Heart left ventricle (tissue), 13 donors: ENCODE results near the gene CC2D1A.

Experiments used
- POLR2A ChIP-seq, 2 donors: fragments of 450-650 bp; IDR thresholded peaks; one replicate each; pipeline ENCODE4 v1.6.1; 2017; ENCODE audit warnings: antibody characterized with exemption in 2 of 2, mild to moderate bottlenecking in 2 of 2, moderate library complexity in 2 of 2
- TF ChIP-seq, protein P1 (sequence below), 12 donors: fragments of 200-600 bp; sonication (generic) in 4 of 12; IDR thresholded peaks; one replicate each; pipeline versions ENCODE4 v1.5.0 to v1.8.0; 2018 to 2022; ENCODE audit warnings: antibody characterized with exemption in 12 of 12, mild to moderate bottlenecking in 5 of 12
- donor health status: ischemic (EF 13 %, LVEDD 7.1; RV severe dilation, severe dysfunction).
- donor health status: DM: no; HTN: yes; CAD: no.
- donor health status: DM: no; HTN: no; CAD: no.
- donor health status: ischemic (EF 25% LVEDD 6.9; RV normal size, moderate dysfunction).
- donor health status: ischemic (EF 25% LVEDD 5.7; RV mildly dilated, moderate dysfunction).
- donor health status: ischemic (EF 35%, LVEDD 5.7; RV mildly dilated, moderate dysfunction).
- donor health status: nonischemic (EF 11% LVEDD 7.7; RV severe dilation, severe dysfunction).
- donor health status: DM: yes; HTN: yes; CAD: no.
- donor health status: PGD.
- donor health status: ischemic (EF 29% LVEDD 5.4; RV normal size, mild dysfunction).
- donor health status: nonischemic (EF 23%, LVEDD 6.1; RV moderate dilation, normal function).

DNA sequence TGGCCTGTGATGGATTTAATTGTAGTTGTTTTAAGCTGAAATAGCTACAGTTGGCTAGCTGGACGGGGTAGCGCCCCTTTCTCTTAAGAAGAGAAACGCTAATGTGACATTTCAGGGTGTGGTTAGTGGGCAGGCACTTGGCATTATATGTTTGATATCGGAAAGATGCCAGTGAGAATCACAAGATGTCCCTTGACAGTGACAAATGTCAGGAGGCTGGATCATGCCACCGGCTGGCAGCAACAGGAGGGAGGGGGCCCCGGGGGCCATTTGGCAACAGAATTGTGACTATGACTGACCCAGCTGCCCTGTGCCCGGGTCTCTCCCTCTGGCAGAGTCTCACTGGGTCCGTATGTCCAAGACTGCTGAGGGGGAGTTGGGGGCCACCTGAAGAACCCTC lies 51.0 kb downstream of the CC2D1A start:
- TF ChIP-seq, protein P1, sequence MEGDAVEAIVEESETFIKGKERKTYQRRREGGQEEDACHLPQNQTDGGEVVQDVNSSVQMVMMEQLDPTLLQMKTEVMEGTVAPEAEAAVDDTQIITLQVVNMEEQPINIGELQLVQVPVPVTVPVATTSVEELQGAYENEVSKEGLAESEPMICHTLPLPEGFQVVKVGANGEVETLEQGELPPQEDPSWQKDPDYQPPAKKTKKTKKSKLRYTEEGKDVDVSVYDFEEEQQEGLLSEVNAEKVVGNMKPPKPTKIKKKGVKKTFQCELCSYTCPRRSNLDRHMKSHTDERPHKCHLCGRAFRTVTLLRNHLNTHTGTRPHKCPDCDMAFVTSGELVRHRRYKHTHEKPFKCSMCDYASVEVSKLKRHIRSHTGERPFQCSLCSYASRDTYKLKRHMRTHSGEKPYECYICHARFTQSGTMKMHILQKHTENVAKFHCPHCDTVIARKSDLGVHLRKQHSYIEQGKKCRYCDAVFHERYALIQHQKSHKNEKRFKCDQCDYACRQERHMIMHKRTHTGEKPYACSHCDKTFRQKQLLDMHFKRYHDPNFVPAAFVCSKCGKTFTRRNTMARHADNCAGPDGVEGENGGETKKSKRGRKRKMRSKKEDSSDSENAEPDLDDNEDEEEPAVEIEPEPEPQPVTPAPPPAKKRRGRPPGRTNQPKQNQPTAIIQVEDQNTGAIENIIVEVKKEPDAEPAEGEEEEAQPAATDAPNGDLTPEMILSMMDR (IDR thresholded peaks at IDR 0.05): no peak
- no peak for TF ChIP-seq POLR2A (IDR thresholded peaks at IDR 0.05)
